HEK293T (cell line): ENCODE data around the gene ARHGAP6.
"Not testable (repeated sequence)": the region's sequence is repeated elsewhere in the genome, so short reads cannot be mapped to it uniquely, and the experiment has no call there.

Experiments used
- SP1 ChIP-seq: fragments of 450-650 bp; IDR thresholded peaks from 2 replicates; pipeline ENCODE4 v1.6.1; 2017
- TARDBP ChIP-seq: fragments of 450-650 bp; IDR thresholded peaks from 2 replicates; pipeline ENCODE4 v1.6.1; 2016

GRCh38 chrX:11578301-11578700 is 87.4 kb downstream of the ARHGAP6 start:
- TF ChIP-seq TARDBP, SP1: not testable (repeated sequence)
